Astrocyte (in vitro differentiated cells and primary cell): ENCODE measurements around the gene PPP1R15A.

ENCODE experiments used
- CTCF ChIP-seq: IDR thresholded peaks from 2 replicates; pipeline ENCODE4 v1.5.1; 2011; ENCODE audit warnings: low read depth, mild to moderate bottlenecking, inconsistent platforms, low read length, moderate library complexity; ENCODE audit not compliant: insufficient read depth
- EZH2 ChIP-seq: IDR thresholded peaks from 2 replicates; pipeline ENCODE4 v1.6.1; 2012; ENCODE audit warnings: mild to moderate bottlenecking, low read length, inconsistent platforms; ENCODE audit not compliant: insufficient read depth

GRCh38 chr19:48833977-48834376 is 38.2 kb upstream of the PPP1R15A start:
- TF ChIP-seq CTCF (no peak), EZH2 (no peak)
